Esophagus squamous epithelium (tissue), 5 donors: ENCODE results near the gene SLC25A29. TPM values are rescaled to one million over a fixed set of nuclear protein-coding genes. Genes with fewer than 3 reads are reported as not detected.

Experiments
- DNase-seq: peaks from one replicate; lab custom pipeline; 2025; lab: John Stamatoyannopoulos, UW
- H3K27ac ChIP-seq, 4 donors: fragments of 200-600 bp; sonication (generic); one replicate each; pipeline ENCODE4 v1.5.1; 2016 to 2019; ENCODE audit warnings: mild to moderate bottlenecking in 1 of 4
- H3K27me3 ChIP-seq, 4 donors: fragments of 200-600 bp; sonication (generic); 1 replicate in 3 of 4; 2 replicates in 1 of 4; pipeline versions ENCODE4 v1.5.1 to v1.6.0; 2017 to 2021; ENCODE audit warnings: antibody characterized with exemption in 1 of 4
- H3K36me3 ChIP-seq, 3 donors: fragments of 200-600 bp; sonication (generic); one replicate each; pipeline ENCODE4 v1.5.1; 2016 to 2019
- H3K4me1 ChIP-seq, 3 donors: fragments of 200-600 bp; sonication (generic); one replicate each; pipeline ENCODE4 v1.5.1; 2017 to 2019
- H3K4me3 ChIP-seq, 4 donors: fragments of 200-600 bp; sonication (generic); 1 replicate in 3 of 4; 2 replicates in 1 of 4; pipeline ENCODE4 v1.5.1; 2016 to 2019; ENCODE audit warnings: mild to moderate bottlenecking in 2 of 4, moderate library complexity in 1 of 4
- H3K9me3 ChIP-seq, 3 donors: fragments of 200-600 bp; sonication (generic); one replicate each; pipeline ENCODE4 v1.5.1; 2016 to 2019
- CTCF ChIP-seq, 6 experiments: fragments of 450-650 bp in 4 of 6; fragments of 200-600 bp in 2 of 6; sonication (generic) in 2 of 6; IDR thresholded peaks; one replicate each; pipeline ENCODE4 v1.5.1; 2016 to 2019; ENCODE audit warnings: antibody characterized with exemption in 6 of 6, mild to moderate bottlenecking in 4 of 6, moderate library complexity in 4 of 6
- POLR2A ChIP-seq, 4 donors: fragments of 450-650 bp; IDR thresholded peaks; one replicate each; pipeline ENCODE4 v1.6.1; 2017; ENCODE audit warnings: antibody characterized with exemption in 4 of 4, mild to moderate bottlenecking in 4 of 4, moderate library complexity in 3 of 4
- WGBS, 2 donors: methylation state at CpG; one replicate each; pipeline ENCODE4 v1.1.5; 2018; 5-methylcytosine and 5-hydroxymethylcytosine counted together
- intact Hi-C: fragments of 100-400 bp; cut with DNase I; formaldehyde crosslinking; loops from one replicate; pipeline ENCODE4 v1.15.0; 2022
- total RNA-seq, 4 donors: library from RNA; depleted of rRNA; stranded (reverse); fragments of >200 nt; gene quantifications; one replicate each; pipeline ENCODE4 v1.1.0, GENCODE V29; 2016
- donor health status: DM: yes; HTN: yes; CAD: no.

Gene SLC25A29
- total RNA-seq, 4 donors from 2014 or later, result 23.3 to 64.3 (median 55.6) TPM

DNA sequence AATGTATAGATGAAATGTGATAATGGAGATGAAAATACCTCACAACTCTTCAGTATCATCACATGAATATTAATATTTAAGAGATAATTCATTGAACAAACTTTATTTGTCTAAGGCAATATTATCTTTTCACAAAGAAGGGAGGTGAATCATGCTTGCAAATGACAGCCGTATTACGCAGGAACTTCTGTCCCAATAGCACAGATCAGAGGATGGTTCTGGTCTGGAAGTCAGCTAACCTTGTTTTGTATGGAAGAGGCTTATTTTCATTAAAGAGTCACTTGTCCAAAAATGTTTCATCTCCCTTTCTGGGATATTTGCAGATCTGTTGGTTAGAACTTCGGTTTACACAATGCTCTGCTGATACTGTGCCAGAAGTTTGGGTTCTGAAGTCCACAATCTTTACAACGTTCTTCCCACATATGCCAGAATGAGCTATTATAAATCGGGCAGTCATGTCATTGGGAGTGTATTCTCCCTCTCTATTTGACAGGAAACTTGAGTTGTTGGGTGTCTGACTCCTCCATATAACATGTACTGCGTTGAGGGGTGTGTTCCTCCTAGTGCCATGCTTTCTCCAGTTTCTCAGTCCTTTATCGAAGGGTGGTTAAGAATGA is 37.5 kb downstream of the SLC25A29 start:
- no peak overlapping the region for H3K4me3 ChIP-seq
- intact Hi-C loops, result no loop called here
- H3K27me3 ChIP-seq, result no peaks in the 10 kb centered on the region
- peaks cover 0 to 33% (median 0%) of the 10 kb centered on the region in 3 donors for H3K36me3 ChIP-seq
- H3K27ac ChIP-seq, result no peak overlapping the region
- WGBS, 2 donors, result 55 to 56% methylated on average over 7 of the region's 7 CpGs
- TF ChIP-seq POLR2A (IDR thresholded peaks at IDR 0.05), result no peak
- no peak for TF ChIP-seq CTCF (IDR thresholded peaks at IDR 0.05)
- no peak for DNase-seq
- H3K4me1 ChIP-seq, result peaks cover 0 to 43% (median 0%) of the 10 kb centered on the region in 3 donors
- H3K9me3 ChIP-seq, result no peaks in the 10 kb centered on the region

DNA sequence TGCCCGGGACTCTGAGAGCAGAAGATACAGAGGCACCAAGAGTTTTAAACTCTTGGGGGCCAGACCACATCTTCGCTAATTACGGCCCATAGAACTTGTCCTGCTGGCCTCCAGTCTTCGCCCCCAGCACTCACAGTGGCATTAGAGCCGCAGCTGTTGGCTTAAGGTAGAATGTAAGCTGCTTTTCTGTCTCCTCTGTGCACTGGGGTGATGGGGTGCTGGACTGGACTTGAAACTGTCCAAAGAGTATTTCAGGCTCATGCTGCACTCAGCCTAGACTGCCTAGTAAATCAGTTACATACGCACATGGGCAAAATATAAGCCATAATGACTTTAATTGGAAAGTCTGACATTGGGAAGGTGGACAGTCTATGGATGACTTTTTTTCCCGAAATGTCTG is 38.3 kb downstream of the SLC25A29 start:
- DNase-seq, result no peak
- WGBS, 2 donors, result 90 to 100% methylated on average over 2 to 5 of the region's 7 CpGs
- Histone ChIP-seq H3K4me3 (no peak overlapping the region), H3K9me3 (no peaks in the 10 kb centered on the region), H3K36me3 (peaks cover 0 to 40% (median 0%) of the 10 kb centered on the region in 3 donors), H3K4me1 (peaks cover 0 to 45% (median 3%) of the 10 kb centered on the region in 3 donors), H3K27me3 (no peaks in the 10 kb centered on the region), H3K27ac (no peak overlapping the region)
- intact Hi-C loops, result no loop called here
- TF ChIP-seq CTCF (IDR thresholded peaks at IDR 0.05), result no peak
- TF ChIP-seq POLR2A (IDR thresholded peaks at IDR 0.05), result no peak

GRCh38 chr14:100263141-100263540 is 43.1 kb downstream of the SLC25A29 start:
- DNase-seq, result no peak
- 51 to 66% methylated on average over 3 of the region's 3 CpGs for WGBS, 2 donors
- Histone ChIP-seq H3K36me3 (peaks cover 0 to 48% (median 0%) of the 10 kb centered on the region in 3 donors), H3K4me1 (peaks cover 0 to 48% (median 17%) of the 10 kb centered on the region in 3 donors), H3K27me3 (no peaks in the 10 kb centered on the region), H3K9me3 (no peaks in the 10 kb centered on the region), H3K4me3 (no peak overlapping the region), H3K27ac (no peak overlapping the region)
- no peak for TF ChIP-seq POLR2A (IDR thresholded peaks at IDR 0.05)
- TF ChIP-seq CTCF (IDR thresholded peaks at IDR 0.05), result no peak
- intact Hi-C loops, result no loop called here

DNA sequence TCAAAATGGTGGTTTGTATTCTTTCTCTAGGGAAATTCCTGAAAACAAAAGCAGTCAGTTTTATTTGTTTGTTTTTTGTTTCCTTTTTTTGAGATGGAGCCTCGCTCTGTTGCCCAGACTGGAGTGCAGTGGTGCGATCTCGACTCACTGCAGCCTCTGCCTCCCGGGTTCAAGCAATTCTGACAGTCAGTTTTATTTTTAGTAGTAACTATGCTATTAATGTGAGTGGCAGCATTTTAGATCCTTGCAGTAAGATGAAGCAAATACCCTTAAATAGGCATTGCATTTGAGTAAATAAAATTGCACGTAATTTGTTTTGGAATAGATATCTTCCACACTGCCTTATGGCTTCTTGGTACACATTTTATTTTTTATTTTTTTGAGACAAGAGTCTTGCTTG is 43.7 kb downstream of the SLC25A29 start:
- 75 to 83% methylated on average over 5 of the region's 5 CpGs for WGBS, 2 donors
- no peak for DNase-seq
- peaks cover 0 to 44% (median 0%) of the 10 kb centered on the region in 3 donors for H3K36me3 ChIP-seq
- intact Hi-C loops, result no loop called here
- no peaks in the 10 kb centered on the region for H3K27me3 ChIP-seq
- H3K4me1 ChIP-seq, result peaks cover 0 to 49% (median 18%) of the 10 kb centered on the region in 3 donors
- H3K9me3 ChIP-seq, result no peaks in the 10 kb centered on the region
- no peak overlapping the region for H3K4me3 ChIP-seq
- H3K27ac ChIP-seq, result no peak overlapping the region
- no peak for TF ChIP-seq POLR2A (IDR thresholded peaks at IDR 0.05)

DNA sequence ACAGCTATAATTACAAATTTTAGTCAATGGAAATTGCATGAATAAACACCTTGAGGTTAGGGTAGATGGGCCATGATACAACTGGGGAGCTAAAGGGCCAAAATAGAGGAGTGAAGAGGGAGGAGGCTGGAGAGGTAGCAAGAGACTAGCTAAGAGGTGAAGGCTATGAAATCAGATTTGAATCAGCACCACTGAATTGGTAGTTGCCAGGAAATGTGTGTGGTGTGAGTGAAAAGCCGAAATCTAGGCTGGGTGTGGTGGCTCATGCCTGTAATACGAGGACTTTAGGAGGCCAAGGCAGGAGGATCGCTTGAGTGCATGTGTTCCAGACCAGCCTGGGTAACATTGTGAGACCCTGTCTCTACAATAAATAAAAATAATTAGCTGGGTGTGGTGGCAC is 44.6 kb downstream of the SLC25A29 start:
- intact Hi-C loops, result no loop called here
- peaks cover 0 to 43% (median 0%) of the 10 kb centered on the region in 3 donors for H3K36me3 ChIP-seq
- peaks cover 0 to 59% (median 18%) of the 10 kb centered on the region in 3 donors for H3K4me1 ChIP-seq
- no peak overlapping the region for H3K27ac ChIP-seq
- WGBS, 2 donors, result 71 to 84% methylated on average over 3 of the region's 3 CpGs
- H3K9me3 ChIP-seq, result no peaks in the 10 kb centered on the region
- no peak for TF ChIP-seq POLR2A (IDR thresholded peaks at IDR 0.05)
- no peak for TF ChIP-seq CTCF (IDR thresholded peaks at IDR 0.05)
- DNase-seq, result no peak
- no peaks in the 10 kb centered on the region for H3K27me3 ChIP-seq
- H3K4me3 ChIP-seq, result no peak overlapping the region
